Thymus (tissue), 14 donors: ENCODE measurements around the gene CTSG. TPM values are rescaled to one million over a fixed set of nuclear protein-coding genes. Genes with fewer than 3 reads are reported as not detected.
A peak's percentile ranks its signal among the peaks of the same experiment; 100 is the strongest.

Source experiments
- DNase-seq, 9 donors: peaks; one replicate each; pipeline ENCODE4 v3.0.0-alpha.2; 2013; ENCODE audit warnings: low spot score in 9 of 9, low read depth in 6 of 9, missing footprints in 1 of 9
- H3K27ac ChIP-seq, 2 donors: one replicate each; pipeline ENCODE4 v1.5.1; 2013; ENCODE audit warnings: control low read depth in 1 of 2, low read depth in 1 of 2, low read length in 1 of 2, mild to moderate bottlenecking in 1 of 2, moderate library complexity in 1 of 2
- H3K27me3 ChIP-seq, 2 donors: one replicate each; pipeline ENCODE4 v1.5.1; 2013; ENCODE audit warnings: low read length in 1 of 2; ENCODE audit not compliant: control insufficient read depth in 2 of 2, insufficient read depth in 1 of 2
- H3K36me3 ChIP-seq, 2 donors: one replicate each; pipeline ENCODE4 v1.5.1; 2013; ENCODE audit warnings: low read length in 1 of 2, mild to moderate bottlenecking in 1 of 2, moderate library complexity in 1 of 2; ENCODE audit not compliant: control insufficient read depth in 2 of 2, insufficient read depth in 2 of 2
- H3K4me1 ChIP-seq, 2 donors: one replicate each; pipeline ENCODE4 v1.5.1; 2013; ENCODE audit warnings: low read length in 2 of 2; ENCODE audit not compliant: control insufficient read depth in 2 of 2, insufficient read depth in 2 of 2
- H3K4me3 ChIP-seq, 2 donors: one replicate each; pipeline ENCODE4 v1.5.1; 2013; ENCODE audit warnings: low read length in 2 of 2, control low read depth in 1 of 2, mild to moderate bottlenecking in 1 of 2
- H3K9me3 ChIP-seq, 2 donors: one replicate each; pipeline ENCODE4 v1.5.1; 2013; ENCODE audit warnings: low read length in 1 of 2, mild to moderate bottlenecking in 1 of 2; ENCODE audit not compliant: control insufficient read depth in 2 of 2, insufficient read depth in 1 of 2
- WGBS: extraction: QIAGEN DNeasy Blood & Tissue Kit; methylation state at CpG from one replicate; pipeline ENCODE4 v1.1.7; 2013; 5-methylcytosine and 5-hydroxymethylcytosine counted together
- long read RNA-seq, 10 donors: transcript quantifications; one replicate each; lab custom pipeline, GENCODE V29; 2026
- polyA plus RNA-seq: library from polyadenylated mRNA; stranded (reverse); fragments of 200-250 nt; gene quantifications from one replicate; pipeline ENCODE4 v1.2.3, GENCODE V29; 2013
- total RNA-seq: library from RNA; stranded (reverse); fragments of 120-200 nt; gene quantifications from one replicate; pipeline ENCODE4 v1.2.4, GENCODE V29; 2013
- donor health status: healthy.

CTSG gene, protein sequence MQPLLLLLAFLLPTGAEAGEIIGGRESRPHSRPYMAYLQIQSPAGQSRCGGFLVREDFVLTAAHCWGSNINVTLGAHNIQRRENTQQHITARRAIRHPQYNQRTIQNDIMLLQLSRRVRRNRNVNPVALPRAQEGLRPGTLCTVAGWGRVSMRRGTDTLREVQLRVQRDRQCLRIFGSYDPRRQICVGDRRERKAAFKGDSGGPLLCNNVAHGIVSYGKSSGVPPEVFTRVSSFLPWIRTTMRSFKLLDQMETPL
- total RNA-seq (19.9 TPM), polyA plus RNA-seq (4.8 TPM)
- long read RNA-seq, donor 1, partial matches to known transcripts, result 0 of 1 reads
- long read RNA-seq, donor 1, other reads (novel, unspliced or antisense), result 0 of 1 reads
- long read RNA-seq, donor 2, result 0 reads
- long read RNA-seq, donor 3, transcript CTSG-201 (5 exons, 886 nt), result major isoform, 11 of 11 reads
- long read RNA-seq, donor 3, partial matches to known transcripts, result 0 of 11 reads
- long read RNA-seq, donor 3, other reads (novel, unspliced or antisense), result 0 of 11 reads
- long read RNA-seq, donor 4, partial matches to known transcripts, result 0 of 1 reads
- long read RNA-seq, donor 4, other reads (novel, unspliced or antisense), result 0 of 1 reads
- long read RNA-seq, donor 5, transcript CTSG-201 (5 exons, 886 nt), result major isoform, 13 of 13 reads
- long read RNA-seq, donor 5, partial matches to known transcripts, result 0 of 13 reads
- long read RNA-seq, donor 5, other reads (novel, unspliced or antisense), result 0 of 13 reads
- long read RNA-seq, donor 6, transcript CTSG-201 (5 exons, 886 nt), result major isoform, 6 of 14 reads
- long read RNA-seq, donor 6, partial matches to known transcripts, result 8 of 14 reads
- long read RNA-seq, donor 6, other reads (novel, unspliced or antisense), result 0 of 14 reads
- long read RNA-seq, donor 7, transcript CTSG-201 (5 exons, 886 nt), result major isoform, 5 of 5 reads
- long read RNA-seq, donor 7, partial matches to known transcripts, result 0 of 5 reads
- long read RNA-seq, donor 7, other reads (novel, unspliced or antisense), result 0 of 5 reads
- long read RNA-seq, donor 8, partial matches to known transcripts, result 0 of 3 reads
- long read RNA-seq, donor 8, other reads (novel, unspliced or antisense), result 0 of 3 reads
- long read RNA-seq, donor 9, partial matches to known transcripts, result 0 of 2 reads
- long read RNA-seq, donor 9, other reads (novel, unspliced or antisense), result 0 of 2 reads
- long read RNA-seq, donor 10, partial matches to known transcripts, result 0 of 2 reads
- long read RNA-seq, donor 10, other reads (novel, unspliced or antisense), result 0 of 2 reads

- H3K9me3 ChIP-seq, result no peaks in the 10 kb centered on the region
- H3K4me3 ChIP-seq, result no peak within 1 kb of the TSS
- H3K27ac ChIP-seq, result no peak within 1 kb of the TSS
- H3K36me3 ChIP-seq, result no peaks in the 10 kb centered on the region
- peak in 1 of 9 donors; percentile 22 for DNase-seq
- WGBS, result 9% methylated on average over 3 of the region's 3 CpGs
- H3K27me3 ChIP-seq, result no peaks in the 10 kb centered on the region
- H3K4me1 ChIP-seq, result peaks cover 0 to 2% of the 10 kb centered on the region in 2 donors
Observed at GRCh38 chr14:24576182-24576581, at the start of gene CTSG. TSS of gene CTSG (minus strand) at chr14:24576250. CDS start at chr14:24576223, 27 bp downstream.

DNA sequence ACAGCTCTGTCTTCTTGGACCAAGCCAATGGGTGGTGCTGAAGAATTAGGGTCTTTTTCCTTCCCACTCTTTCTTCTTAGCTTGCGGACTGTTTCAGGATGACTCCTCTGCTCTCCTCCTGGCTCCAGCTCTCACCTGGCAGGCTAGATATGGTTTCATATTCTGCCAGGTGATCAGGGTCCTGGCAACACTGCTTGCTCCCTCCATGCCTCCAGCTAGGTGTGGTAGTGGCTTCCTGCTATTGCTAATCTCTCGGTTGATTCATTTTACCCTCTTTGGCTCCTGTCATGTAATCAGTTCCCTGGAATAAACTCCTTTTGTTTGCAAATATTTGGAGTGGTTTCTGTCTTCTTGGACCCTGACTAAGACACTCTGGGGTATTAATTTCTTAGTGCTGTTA is 37.7 kb upstream of the CTSG start:
- Histone ChIP-seq H3K4me3 (no peak overlapping the region), H3K27ac (no peak overlapping the region), H3K36me3 (no peaks in the 10 kb centered on the region), H3K4me1 (no peaks in the 10 kb centered on the region), H3K27me3 (no peaks in the 10 kb centered on the region), H3K9me3 (no peaks in the 10 kb centered on the region)
- 95% methylated on average over 2 of the region's 2 CpGs for WGBS
- no peak for DNase-seq

DNA sequence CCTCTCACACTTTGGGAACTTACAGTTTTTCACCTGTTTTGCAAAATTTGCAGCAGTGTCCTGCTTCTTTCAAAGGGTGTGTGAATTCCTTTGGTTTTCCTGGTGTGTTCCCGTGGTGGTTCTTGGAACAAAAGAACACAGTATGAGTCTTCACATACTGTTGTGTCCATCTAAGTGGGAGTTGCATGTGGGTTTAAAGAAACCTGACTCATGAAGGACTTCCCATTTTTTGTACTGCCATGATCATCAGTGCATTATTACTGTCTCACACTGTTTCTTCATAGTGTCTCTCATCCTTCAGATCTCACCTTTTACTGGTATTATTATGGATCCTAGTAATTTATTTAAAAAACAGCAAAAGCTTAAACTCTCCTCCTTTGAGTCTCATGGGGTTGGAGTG is 37.2 kb upstream of the CTSG start:
- WGBS, result 92% methylated on average over 1 of the region's 1 CpG
- H3K27ac ChIP-seq, result no peak overlapping the region
- H3K36me3 ChIP-seq, result no peaks in the 10 kb centered on the region

DNA sequence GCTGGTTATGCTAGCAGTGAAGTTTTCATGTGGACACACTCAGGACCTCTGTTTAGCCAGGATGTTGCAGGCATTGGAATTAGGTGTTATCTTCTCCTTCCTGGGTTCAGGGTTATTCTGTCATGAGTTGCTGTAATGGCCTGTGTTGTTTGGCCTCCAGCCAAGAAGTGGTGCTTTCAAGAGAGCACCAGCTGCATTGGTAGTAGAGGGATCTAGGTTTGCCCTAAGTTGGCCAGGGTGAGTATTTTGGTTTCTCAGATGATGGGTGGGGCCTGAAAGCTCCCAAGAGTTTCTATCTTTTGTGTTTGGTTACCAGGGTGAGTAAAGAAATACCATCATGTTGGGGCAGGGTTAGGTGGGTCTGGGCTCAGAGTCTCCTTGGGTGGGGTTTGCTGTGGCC is 36.1 kb upstream of the CTSG start:
- no peak for DNase-seq
- Histone ChIP-seq H3K4me1 (peaks cover 0 to 12% of the 10 kb centered on the region in 2 donors), H3K4me3 (no peak overlapping the region), H3K27ac (no peak overlapping the region), H3K9me3 (no peaks in the 10 kb centered on the region), H3K36me3 (no peaks in the 10 kb centered on the region), H3K27me3 (no peaks in the 10 kb centered on the region)

More for the DNA sequence above, 37.2 kb upstream of the CTSG start:
- Histone ChIP-seq H3K9me3 (no peaks in the 10 kb centered on the region), H3K4me3 (no peak overlapping the region), H3K27me3 (no peaks in the 10 kb centered on the region), H3K4me1 (peaks cover 0 to 3% of the 10 kb centered on the region in 2 donors)
- DNase-seq, result no peak

GRCh38 chr14:24609655-24610344 is 33.8 kb upstream of the CTSG start, which contains the start of gene GZMH:
TSS of gene GZMH (minus strand) at chr14:24609685. CDS start at chr14:24609613, 72 bp downstream.
- H3K27ac ChIP-seq, result no peak within 1 kb of the TSS
- no peaks in the 10 kb centered on the region for H3K27me3 ChIP-seq
- no peak for DNase-seq
- WGBS, result 96% methylated on average over 2 of the region's 2 CpGs
- no peaks in the 10 kb centered on the region for H3K36me3 ChIP-seq
- no peak within 1 kb of the TSS for H3K4me3 ChIP-seq
- H3K9me3 ChIP-seq, result no peaks in the 10 kb centered on the region
- peaks cover 0 to 30% of the 10 kb centered on the region in 2 donors for H3K4me1 ChIP-seq

DNA sequence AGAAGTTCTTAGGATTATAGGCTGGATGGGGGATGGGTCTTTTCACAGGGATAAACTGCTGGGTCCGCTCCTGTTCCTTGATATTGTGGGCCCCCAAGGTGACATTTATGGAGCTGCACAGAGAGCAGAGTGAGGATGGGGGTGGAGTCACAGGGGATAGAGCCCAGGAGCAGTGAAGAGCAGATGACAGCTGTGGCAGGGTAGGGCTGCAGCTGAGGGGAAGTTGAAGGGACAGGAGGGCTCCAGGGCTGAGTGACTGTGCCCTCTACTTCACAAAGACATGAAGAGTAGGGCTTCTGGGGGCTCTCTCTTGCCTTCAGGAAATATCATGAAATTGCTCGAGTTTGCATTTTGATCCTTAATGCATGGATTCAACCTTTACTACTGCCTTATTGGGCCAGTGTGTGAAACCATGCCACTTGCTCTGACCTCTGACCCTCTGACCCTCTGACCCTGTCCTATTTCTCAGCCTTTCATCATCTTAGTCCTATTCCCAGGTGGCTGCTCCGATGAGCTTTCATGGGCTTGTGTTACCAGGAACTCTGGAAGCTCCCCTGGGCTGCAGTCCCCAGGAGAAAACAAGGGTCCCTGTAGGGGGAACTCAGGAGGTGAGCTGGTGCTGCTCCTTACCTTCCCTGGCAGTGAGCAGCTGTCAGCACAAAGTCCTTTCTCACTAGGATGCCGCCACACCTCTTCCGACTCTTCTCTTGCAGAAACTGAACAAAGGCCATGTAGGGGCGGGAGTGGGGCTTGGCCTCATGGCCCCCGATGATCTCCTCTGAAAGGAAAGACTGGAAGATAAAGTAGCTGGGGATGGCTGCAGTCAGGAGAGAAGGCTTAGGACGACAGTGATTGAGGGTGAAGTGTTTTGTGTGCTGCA is 31.8 kb upstream of the CTSG start:
- Histone ChIP-seq H3K4me3 (no peak overlapping the region), H3K9me3 (no peaks in the 10 kb centered on the region), H3K36me3 (no peaks in the 10 kb centered on the region), H3K27ac (no peak overlapping the region), H3K27me3 (no peaks in the 10 kb centered on the region), H3K4me1 (peaks cover 0 to 30% of the 10 kb centered on the region in 2 donors)
- WGBS, result 90% methylated on average over 8 of the region's 8 CpGs
- peak in 6 of 9 donors; percentile 17 to 73 (median 42) for DNase-seq

DNA sequence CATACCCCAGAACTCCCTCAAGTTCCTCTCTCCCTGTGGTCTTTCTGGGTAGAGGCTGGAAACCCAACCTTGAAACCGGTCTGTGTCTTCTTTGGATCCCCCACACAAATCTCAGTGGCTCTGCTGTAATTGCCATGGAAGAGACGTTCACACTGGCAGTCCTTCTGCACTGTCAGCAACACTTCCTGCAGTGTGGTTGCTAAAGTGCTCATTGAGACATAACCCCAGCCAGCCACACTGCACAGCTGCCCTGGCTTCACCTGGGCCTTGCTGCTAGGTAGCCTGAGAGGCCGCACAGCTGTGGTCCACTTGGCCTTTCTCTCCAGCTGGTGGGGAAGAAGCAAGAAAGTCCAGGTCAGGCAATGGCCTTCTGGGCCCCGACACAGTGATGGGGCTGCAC is 31.0 kb upstream of the CTSG start:
- 61% methylated on average over 4 of the region's 4 CpGs for WGBS
- H3K27ac ChIP-seq, result no peak overlapping the region
- H3K27me3 ChIP-seq, result no peaks in the 10 kb centered on the region
- no peak overlapping the region for H3K4me3 ChIP-seq
- H3K9me3 ChIP-seq, result no peaks in the 10 kb centered on the region
- peak in 1 of 9 donors; percentile 49 for DNase-seq
- H3K36me3 ChIP-seq, result no peaks in the 10 kb centered on the region
- H3K4me1 ChIP-seq, result peaks cover 0 to 30% of the 10 kb centered on the region in 2 donors

DNA sequence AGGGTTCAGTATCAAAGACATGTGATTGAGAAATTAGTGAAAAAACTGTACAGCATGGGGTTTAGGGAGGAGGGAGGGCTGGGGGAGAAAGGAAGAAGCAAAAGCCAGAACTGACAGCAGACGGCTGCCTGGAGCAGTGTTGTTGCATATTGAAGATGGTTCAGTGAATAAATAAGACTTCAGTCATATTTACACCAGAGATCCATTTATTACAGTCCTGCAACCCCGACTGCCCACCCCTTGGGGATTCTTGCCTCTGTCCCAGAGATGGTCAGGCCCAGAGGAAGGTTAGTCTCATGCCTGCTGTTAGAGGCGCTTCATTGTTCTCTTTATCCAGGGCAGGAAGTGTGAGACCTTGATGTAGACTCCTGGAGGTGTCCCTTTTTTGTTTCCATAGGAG is 30.2 kb upstream of the CTSG start:
- H3K27me3 ChIP-seq, result no peaks in the 10 kb centered on the region
- H3K9me3 ChIP-seq, result no peaks in the 10 kb centered on the region
- H3K36me3 ChIP-seq, result no peaks in the 10 kb centered on the region
- DNase-seq, result peak in 1 of 9 donors; percentile 16
- H3K4me1 ChIP-seq, result peaks cover 0 to 30% of the 10 kb centered on the region in 2 donors
- 71% methylated on average over 3 of the region's 3 CpGs for WGBS
- no peak overlapping the region for H3K4me3 ChIP-seq
- no peak overlapping the region for H3K27ac ChIP-seq
